ENCODE data around the gene S100A8. TPM values are rescaled to one million over a fixed set of nuclear protein-coding genes. Genes with fewer than 3 reads are reported as not detected.

Gene S100A8
- total and polyA plus RNA-seq, 4 donors: 38.4 to 99.3 (median 41.9) TPM

GRCh38 chr1:153343040-153343681 lies 47.7 kb downstream of the S100A8 start (continued):
- no peak for TF ChIP-seq ATF3 (IDR thresholded peaks at IDR 0.05)

- 64% methylated on average over 3 of the region's 3 CpGs for WGBS
- H3K27ac ChIP-seq (ENCODE audit: low read depth in 1 of 2, low read length in 2 of 2): no peak overlapping the region
- H3K4me1 ChIP-seq (ENCODE audit: control insufficient read depth in 4 of 4, insufficient read depth in 4 of 4, low read length in 3 of 4): no peaks in the 10 kb centered on the region
- H3K27me3 ChIP-seq (ENCODE audit: control insufficient read depth in 4 of 4, insufficient read depth in 4 of 4, low read length in 3 of 4): peaks cover 0 to 5% (median 0%) of the 10 kb centered on the region in 4 donors
- H3K9ac ChIP-seq (ENCODE audit: low read depth in 1 of 2, low read length in 2 of 2): no peak overlapping the region
- no peak overlapping the region for H3K4me3 ChIP-seq (ENCODE audit: low read depth in 1 of 3, low read length in 3 of 3)
- DNase-seq (ENCODE audit: low spot score): no peak
- H3K36me3 ChIP-seq (ENCODE audit: control insufficient read depth in 4 of 4, insufficient read depth in 3 of 4, low read depth in 1 of 4, low read length in 3 of 4): no peaks in the 10 kb centered on the region
- no peak for TF ChIP-seq SP1 (IDR thresholded peaks at IDR 0.05)
- TF ChIP-seq FOXA2 (IDR thresholded peaks at IDR 0.05): no peak
- TF ChIP-seq JUND (IDR thresholded peaks at IDR 0.05): no peak
- H3K9me3 ChIP-seq (ENCODE audit: control insufficient read depth in 4 of 4, low read length in 3 of 4): no peaks in the 10 kb centered on the region
Measured at GRCh38 chr1:153342178-153342577, 48.7 kb downstream of the S100A8 start.

GRCh38 chr1:153341431-153341934 lies 49.4 kb downstream of the S100A8 start:
- Histone ChIP-seq H3K4me3 (ENCODE audit: low read depth in 1 of 3, low read length in 3 of 3) (no peak overlapping the region), H3K27ac (ENCODE audit: low read depth in 1 of 2, low read length in 2 of 2) (no peak overlapping the region), H3K9me3 (ENCODE audit: control insufficient read depth in 4 of 4, low read length in 3 of 4) (no peaks in the 10 kb centered on the region), H3K4me1 (ENCODE audit: control insufficient read depth in 4 of 4, insufficient read depth in 4 of 4, low read length in 3 of 4) (no peaks in the 10 kb centered on the region), H3K36me3 (ENCODE audit: control insufficient read depth in 4 of 4, insufficient read depth in 3 of 4, low read depth in 1 of 4, low read length in 3 of 4) (no peaks in the 10 kb centered on the region), H3K9ac (ENCODE audit: low read depth in 1 of 2, low read length in 2 of 2) (no peak overlapping the region), H3K27me3 (ENCODE audit: control insufficient read depth in 4 of 4, insufficient read depth in 4 of 4, low read length in 3 of 4) (peaks cover 0 to 5% (median 0%) of the 10 kb centered on the region in 4 donors)
- TF ChIP-seq EGR1 (IDR thresholded peaks at IDR 0.05; ENCODE audit: low read depth in 2 of 2) (no peak), SP1 (IDR thresholded peaks at IDR 0.05) (no peak), RXRA (IDR thresholded peaks at IDR 0.05) (no peak), ATF3 (IDR thresholded peaks at IDR 0.05) (no peak), ZBTB33 (IDR thresholded peaks at IDR 0.05) (no peak), CTCF (IDR thresholded peaks at IDR 0.05; ENCODE audit: low read depth, low read length, missing input control) (no peak), REST (IDR thresholded peaks at IDR 0.05) (no peak), FOXA1 (IDR thresholded peaks at IDR 0.05) (no peak), JUND (IDR thresholded peaks at IDR 0.05) (no peak), HNF4A (conservative IDR thresholded peaks at IDR 0.05) (no peak), GABPA (IDR thresholded peaks at IDR 0.05 in 1 of 2, conservative IDR thresholded peaks at IDR 0.05 in 1 of 2) (no peak), MAX (IDR thresholded peaks at IDR 0.05) (no peak), RAD21 (IDR thresholded peaks at IDR 0.05) (no peak)
- DNase-seq (ENCODE audit: low spot score): peak; percentile 27
- WGBS: 95% methylated on average over 4 of the region's 4 CpGs

All from liver (tissue), 9 donors.